ENCODE results near the gene YBEY. TPM values are rescaled to one million over a fixed set of nuclear protein-coding genes. Genes with fewer than 3 reads are reported as not detected.

The YBEY gene
- polyA plus RNA-seq, 3 donors = 4.1 to 8.6 (median 5.2) TPM

- Histone ChIP-seq H3K4me2 (replicated peaks; ENCODE audit: extremely low read depth, low read length, poor library complexity, severe bottlenecking) (peak overlapping the region; percentile 94), H2AFZ (ENCODE audit: insufficient read depth, low read depth, low read length, poor library complexity, severe bottlenecking) (no peak overlapping the region), H3K27ac (ENCODE audit: low read depth in 1 of 2, low read length in 2 of 2) (peak overlapping the region in 1 of 2 donors; percentile 89), H3K27me3 (ENCODE audit: control insufficient read depth in 2 of 2, insufficient read depth in 2 of 2, low read length in 2 of 2) (no peaks in the 10 kb centered on the region), H3K4me3 (replicated peaks in 1 of 3; ENCODE audit: low read depth in 2 of 3, low read length in 3 of 3) (peak overlapping the region in 1 of 3 experiments; percentile 95), H3K9me3 (replicated peaks in 1 of 2; ENCODE audit: control insufficient read depth in 1 of 2, insufficient read depth in 1 of 2, low read length in 2 of 2) (no peaks in the 10 kb centered on the region), H3K79me2 (ENCODE audit: insufficient read depth, low read length) (peaks cover 62% of the 10 kb centered on the region), H3K4me1 (ENCODE audit: control insufficient read depth in 1 of 2, insufficient read depth in 2 of 2, low read length in 2 of 2) (peaks cover 42 to 55% of the 10 kb centered on the region in 2 donors), H3K9ac (ENCODE audit: insufficient read depth, low read length, poor library complexity, severe bottlenecking) (no peak overlapping the region), H4K20me1 (ENCODE audit: insufficient read depth, low read length) (peaks cover 50% of the 10 kb centered on the region), H3K36me3 (replicated peaks in 1 of 2; ENCODE audit: control insufficient read depth in 1 of 2, insufficient read depth in 2 of 2, low read length in 2 of 2) (peaks cover 18 to 27% of the 10 kb centered on the region in 2 donors)
- TF ChIP-seq, protein P1, sequence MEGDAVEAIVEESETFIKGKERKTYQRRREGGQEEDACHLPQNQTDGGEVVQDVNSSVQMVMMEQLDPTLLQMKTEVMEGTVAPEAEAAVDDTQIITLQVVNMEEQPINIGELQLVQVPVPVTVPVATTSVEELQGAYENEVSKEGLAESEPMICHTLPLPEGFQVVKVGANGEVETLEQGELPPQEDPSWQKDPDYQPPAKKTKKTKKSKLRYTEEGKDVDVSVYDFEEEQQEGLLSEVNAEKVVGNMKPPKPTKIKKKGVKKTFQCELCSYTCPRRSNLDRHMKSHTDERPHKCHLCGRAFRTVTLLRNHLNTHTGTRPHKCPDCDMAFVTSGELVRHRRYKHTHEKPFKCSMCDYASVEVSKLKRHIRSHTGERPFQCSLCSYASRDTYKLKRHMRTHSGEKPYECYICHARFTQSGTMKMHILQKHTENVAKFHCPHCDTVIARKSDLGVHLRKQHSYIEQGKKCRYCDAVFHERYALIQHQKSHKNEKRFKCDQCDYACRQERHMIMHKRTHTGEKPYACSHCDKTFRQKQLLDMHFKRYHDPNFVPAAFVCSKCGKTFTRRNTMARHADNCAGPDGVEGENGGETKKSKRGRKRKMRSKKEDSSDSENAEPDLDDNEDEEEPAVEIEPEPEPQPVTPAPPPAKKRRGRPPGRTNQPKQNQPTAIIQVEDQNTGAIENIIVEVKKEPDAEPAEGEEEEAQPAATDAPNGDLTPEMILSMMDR (IDR thresholded peaks at IDR 0.05) = no peak
- peak overlapping the region; percentile 89 to 93 for H3K4me3 Mint-ChIP-seq
- intact Hi-C loops (cut with micrococcal nuclease) = loop anchor here in 1 of 2 donors (5.0 kb wide), 1 partner anchor 38 kb away; the partner anchor contains the start of genes C21orf58 and PCNT
- DNase-seq = peak in 2 of 3 donors; percentile 7 to 40
- peaks cover 0 to 2% (median 0%) of the 10 kb centered on the region in 3 donors for H3K27me3 Mint-ChIP-seq (ENCODE audit: low read depth in 3 of 3)
- peak overlapping the region; percentile 36 to 93 (median 79) for H3K27ac Mint-ChIP-seq
- WGBS (ENCODE audit: insufficient coverage) = 100% methylated on average over 1 of the region's 1 CpG
- peaks cover 17 to 38% of the 10 kb centered on the region in 2 donors for H3K36me3 Mint-ChIP-seq
- peaks cover 0 to 3% (median 0%) of the 10 kb centered on the region in 7 donors for H3K9me3 Mint-ChIP-seq
- H3K4me1 Mint-ChIP-seq = peaks cover 49% of the 10 kb centered on the region
Measured at GRCh38 chr21:46284733-46285132, 1.4 kb upstream of the YBEY start.

DNA sequence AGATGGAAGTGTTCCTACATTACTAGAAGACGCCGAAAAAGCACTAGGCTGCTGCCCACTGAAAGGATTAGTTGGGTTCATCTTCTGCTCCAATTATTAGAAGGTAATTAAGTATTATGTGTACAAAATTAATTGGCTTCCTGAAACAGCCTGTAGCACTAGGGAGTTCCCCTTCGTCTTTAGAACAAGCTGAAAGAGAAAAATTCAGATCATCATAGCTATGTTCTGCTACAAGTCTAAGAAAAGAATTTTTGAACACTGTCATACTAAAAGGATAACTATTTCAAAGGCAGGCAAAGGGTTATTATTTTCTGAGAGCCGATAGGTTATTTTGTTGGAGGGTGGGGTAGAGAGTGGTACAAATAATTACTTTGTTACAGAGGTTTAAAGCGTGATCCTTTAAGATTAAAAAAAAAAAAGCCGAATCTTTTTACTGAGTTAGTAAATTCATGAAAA, 908 bp upstream of the YBEY start, which contains the start of gene MCM3AP:
Gene MCM3AP (minus strand): TSS at position 406 of the 456 bp plus-strand sequence. CDS start 325 bp downstream, at position 81.
- peaks cover 45% of the 10 kb centered on the region for H4K20me1 ChIP-seq (ENCODE audit: insufficient read depth, low read length)
- Mint-ChIP-seq H3K9me3 (peaks cover 0 to under 1% (median 0%) of the 10 kb centered on the region in 7 donors), H3K27me3 (ENCODE audit: low read depth in 3 of 3) (peaks cover 0 to 2% (median 0%) of the 10 kb centered on the region in 3 donors), H3K27ac (peak within 1 kb of the TSS; percentile 82 to 96 (median 95)), H3K36me3 (peaks cover 13 to 36% of the 10 kb centered on the region in 2 donors), H3K4me1 (peaks cover 50% of the 10 kb centered on the region), H3K4me3 (peak within 1 kb of the TSS; percentile 89 to 93)
- peak within 1 kb of the TSS; percentile 94 for H3K4me2 ChIP-seq (replicated peaks; ENCODE audit: extremely low read depth, low read length, poor library complexity, severe bottlenecking)
- peak within 1 kb of the TSS; percentile 85 to 89 for H3K27ac ChIP-seq (ENCODE audit: low read depth in 1 of 2, low read length in 2 of 2)
- H3K27me3 ChIP-seq (ENCODE audit: control insufficient read depth in 2 of 2, insufficient read depth in 2 of 2, low read length in 2 of 2) = no peaks in the 10 kb centered on the region
- no CpG with 5 or more reads among the region's 6 CpGs for WGBS (ENCODE audit: insufficient coverage)
- H3K9me3 ChIP-seq (replicated peaks in 1 of 2; ENCODE audit: control insufficient read depth in 1 of 2, insufficient read depth in 1 of 2, low read length in 2 of 2) = no peaks in the 10 kb centered on the region
- TF ChIP-seq, protein P1 (IDR thresholded peaks at IDR 0.05) = no peak
- H3K9ac ChIP-seq (ENCODE audit: insufficient read depth, low read length, poor library complexity, severe bottlenecking) = peak within 1 kb of the TSS; percentile 88
- peaks cover 42 to 55% of the 10 kb centered on the region in 2 donors for H3K4me1 ChIP-seq (ENCODE audit: control insufficient read depth in 1 of 2, insufficient read depth in 2 of 2, low read length in 2 of 2)
- H3K79me2 ChIP-seq (ENCODE audit: insufficient read depth, low read length) = peaks cover 61% of the 10 kb centered on the region
- intact Hi-C loops (cut with micrococcal nuclease) = loop anchor here in 1 of 2 donors (5.0 kb wide), 1 partner anchor 37 kb away; the partner anchor contains the start of genes C21orf58 and PCNT
- peak within 1 kb of the TSS; percentile 93 for H2AFZ ChIP-seq (ENCODE audit: insufficient read depth, low read depth, low read length, poor library complexity, severe bottlenecking)
- DNase-seq = no peak
- peaks cover 13 to 22% of the 10 kb centered on the region in 2 donors for H3K36me3 ChIP-seq (replicated peaks in 1 of 2; ENCODE audit: control insufficient read depth in 1 of 2, insufficient read depth in 2 of 2, low read length in 2 of 2)
- H3K4me3 ChIP-seq (replicated peaks in 1 of 3; ENCODE audit: low read depth in 2 of 3, low read length in 3 of 3) = peak within 1 kb of the TSS; percentile 58 to 95 (median 73)

Measured in CD14-positive monocyte (primary cell).